K562 (cell line): ENCODE results near the gene PHF21B. TPM values are rescaled to one million over a fixed set of nuclear protein-coding genes. Genes with fewer than 3 reads are reported as not detected.

ENCODE experiments used
- ATAC-seq: fragments of 200-7000 bp; cut with Tn5 transposase; 3 replicates; pipeline ENCODE4 v1.9.1; 2020; ENCODE audit warnings: moderate library complexity
- BruUV-seq: library from RNA; stranded (reverse); fragments of 400-500 nt; replicated peaks from 2 replicates; lab custom pipeline; 2021; lab: Mats Ljungman, UMichigan
- CTCF ChIA-PET: fragments of 300-600 bp; formaldehyde crosslinking; extraction: SDS; loops from one replicate; lab custom pipeline; 2021; ENCODE audit warnings: low intra/inter-chr PET ratio; lab: Yijun Ruan, JAX
- POLR2A ChIA-PET: fragments of 300-600, 350-650 bp; sonication (Branson Sonifier 250); formaldehyde crosslinking; extraction: SDS; loops from one replicate; lab custom pipeline; 2021; ENCODE audit warnings: antibody characterized with exemption, inconsistent platforms; lab: Yijun Ruan, JAX
- DNase-seq, 4 experiments: peaks; one replicate each; pipeline versions ENCODE4 v3.0.0 to v3.0.0-alpha.2; 2011 to 2018; ENCODE audit warnings: low spot score in 3 of 4, mixed read lengths in 3 of 4; ENCODE audit errors: extremely low read depth in 1 of 4
- FAIRE-seq: peaks from 2 replicates; lab custom pipeline; 2011; peaks lifted over from hg19 to GRCh38; lab: Jason Lieb, UNC
- H2AFZ ChIP-seq: 2 replicates; pipeline ENCODE4 v1.6.0; 2011; ENCODE audit warnings: low read depth, low read length, control low read depth, inconsistent platforms
- H3K27ac ChIP-seq: fragments of 200-600 bp; 3 replicates; pipeline ENCODE4 v1.8.0; 2011; ENCODE audit warnings: low read depth, mild to moderate bottlenecking, control low read depth, inconsistent platforms, low read length, moderate library complexity, mixed read lengths; ENCODE audit errors: extremely low read depth
- H3K27me3 ChIP-seq, 2 experiments: fragments of 300-600 bp in 1 of 2; 2 replicates in 1 of 2; 3 replicates in 1 of 2; pipeline versions ENCODE4 v1.6.0 to v1.8.0; 2011; ENCODE audit warnings: inconsistent platforms in 2 of 2, low read length in 2 of 2, mild to moderate bottlenecking in 1 of 2, mixed read lengths in 1 of 2, moderate library complexity in 1 of 2; ENCODE audit not compliant: control insufficient read depth in 2 of 2, insufficient read depth in 2 of 2
- H3K36me3 ChIP-seq: fragments of 300-600 bp; 3 replicates; pipeline ENCODE4 v1.8.0; 2011; ENCODE audit warnings: mild to moderate bottlenecking, low read length, inconsistent platforms; ENCODE audit not compliant: control insufficient read depth, insufficient read depth
- H3K4me1 ChIP-seq, 2 experiments: fragments of 200-600 bp in 1 of 2; replicated peaks in 1 of 2; 2 replicates in 1 of 2; 3 replicates in 1 of 2; pipeline versions ENCODE4 v1.5.1 to v1.8.0; 2011; ENCODE audit warnings: inconsistent platforms in 2 of 2, low read length in 2 of 2, mild to moderate bottlenecking in 1 of 2, mixed read lengths in 1 of 2, moderate library complexity in 1 of 2; ENCODE audit not compliant: control insufficient read depth in 2 of 2, insufficient read depth in 2 of 2
- H3K4me2 ChIP-seq: 2 replicates; pipeline ENCODE4 v1.6.1; 2011; ENCODE audit warnings: low read length, control low read depth, inconsistent platforms, mixed read lengths; ENCODE audit not compliant: insufficient read depth
- H3K4me3 ChIP-seq: fragments of 200-600 bp; sonication (generic), shearing (Covaris generic); 2 replicates; pipeline ENCODE4 v1.5.1; 2016; ENCODE audit warnings: control low read depth, inconsistent platforms
- H3K79me2 ChIP-seq: fragments of 200-600 bp; 3 replicates; pipeline ENCODE4 v1.8.0; 2011; ENCODE audit warnings: low read length, inconsistent platforms; ENCODE audit not compliant: control insufficient read depth, insufficient read depth
- H3K9ac ChIP-seq, 2 experiments: 2 replicates each; pipeline versions ENCODE4 v1.6.0 to v1.6.1; 2011; ENCODE audit warnings: low read depth in 2 of 2, low read length in 2 of 2, control low read depth in 1 of 2, inconsistent platforms in 1 of 2, mild to moderate bottlenecking in 1 of 2, mixed read lengths in 1 of 2; ENCODE audit not compliant: insufficient read depth in 1 of 2
- H3K9me1 ChIP-seq: one replicate; pipeline ENCODE4 v1.6.0; 2011; ENCODE audit warnings: inconsistent platforms, mild to moderate bottlenecking, low read length, moderate library complexity; ENCODE audit not compliant: control insufficient read depth, insufficient read depth
- H3K9me3 ChIP-seq: replicated peaks from 2 replicates; pipeline ENCODE4 v1.5.1; 2011; ENCODE audit warnings: low read depth, low read length, inconsistent platforms; ENCODE audit not compliant: control insufficient read depth, insufficient read depth
- H4K20me1 ChIP-seq: replicated peaks from 2 replicates; pipeline ENCODE4 v1.6.1; 2011; ENCODE audit warnings: low read length, inconsistent platforms, mixed read lengths; ENCODE audit not compliant: control insufficient read depth, insufficient read depth
- ADNP ChIP-seq: fragments of 200-800 bp; sonication (Bioruptor generic); IDR thresholded peaks from 2 replicates; pipeline ENCODE4 v1.6.1; 2016; ENCODE audit warnings: missing genetic modification characterization, missing compliant biosample characterization
- CREB1 ChIP-seq, 2 experiments: sonication (generic) in 1 of 2; formaldehyde crosslinking in 1 of 2; IDR thresholded peaks; 2 replicates each; pipeline versions ENCODE4 v1.6.1 to v1.8.0; 2012 to 2022; ENCODE audit warnings: inconsistent platforms in 1 of 2, mild to moderate bottlenecking in 1 of 2, missing genetic modification reagents in 1 of 2, moderate library complexity in 1 of 2
- ETV1 ChIP-seq: fragments of 450-650 bp; conservative IDR thresholded peaks from 2 replicates; pipeline ENCODE4 v1.6.1; 2016; ENCODE audit warnings: missing genetic modification characterization, control low read depth, low read depth, missing compliant biosample characterization
- HDAC6 ChIP-seq: IDR thresholded peaks from 2 replicates; pipeline ENCODE4 v1.6.1; 2012; ENCODE audit warnings: low read depth, mild to moderate bottlenecking, control low read depth, inconsistent platforms, low read length, moderate library complexity
- JUN ChIP-seq, 2 experiments: sonication (generic) in 1 of 2; formaldehyde crosslinking in 1 of 2; IDR thresholded peaks; 2 replicates each; pipeline versions ENCODE4 v1.6.1 to v1.8.0; 2012 to 2022; ENCODE audit warnings: borderline replicate concordance in 2 of 2, mild to moderate bottlenecking in 2 of 2, improper control_type of control experiment in 1 of 2, low read depth in 1 of 2, low read length in 1 of 2, missing genetic modification reagents in 1 of 2
- NR4A1 ChIP-seq, 2 experiments: fragments of 250-450 bp in 1 of 2; fragments of 450-650 bp in 1 of 2; sonication (Bioruptor Pico) in 1 of 2; IDR thresholded peaks; 2 replicates each; pipeline versions ENCODE4 v1.4.0 to v1.6.1; 2016 to 2020; ENCODE audit warnings: mild to moderate bottlenecking in 2 of 2, missing compliant biosample characterization in 1 of 2, missing genetic modification characterization in 1 of 2, moderate library complexity in 1 of 2
- SAFB ChIP-seq: fragments of 200-400 bp; formaldehyde crosslinking; IDR thresholded peaks from 2 replicates; pipeline ENCODE4 v1.6.1; 2017; ENCODE audit warnings: low read depth, low read length, borderline replicate concordance
- SIRT6 ChIP-seq: IDR thresholded peaks from one replicate; pipeline ENCODE4 v1.6.1; 2012; ENCODE audit warnings: low read depth, mild to moderate bottlenecking, control low read depth, inconsistent platforms, low read length, moderate library complexity
- SMAD1 ChIP-seq: fragments of 150-350 bp; IDR thresholded peaks from 2 replicates; pipeline ENCODE4 v1.6.1; 2014; ENCODE audit warnings: low read length, low read depth; ENCODE audit not compliant: partially characterized antibody
- WGBS: fragments of 100-300 bp; shearing (Covaris generic); methylation state at CpG from one replicate; pipeline ENCODE4 v1.1.6; 2016; ENCODE audit warnings: low coverage, mixed read lengths; ENCODE audit not compliant: insufficient coverage; ENCODE audit errors: missing lambda C conversion rate; 5-methylcytosine and 5-hydroxymethylcytosine counted together
- in situ Hi-C: fragments of 300-500 bp; cut with MboI; formaldehyde crosslinking; loops from 4 replicates; pipeline ENCODE4 v1.15.0; 2018; ENCODE audit warnings: inconsistent platforms, mixed read lengths
- intact Hi-C: fragments of 100-400 bp; cut with micrococcal nuclease; formaldehyde crosslinking; loops from 2 replicates; pipeline ENCODE4 v1.14.2; 2022
- polyA plus RNA-seq, 8 experiments: library from polyadenylated mRNA; depleted of rRNA in 4 of 8; stranded (reverse) in 5 of 8; unstranded in 3 of 8; fragments of >200 nt; fragmentation: Nextera tagmentation in 2 of 8; fragmentation: Illumina TruSeq in 1 of 8; extraction: Ambion mirVana in 2 of 8; extraction: Trizol in 1 of 8; gene quantifications; 2 replicates each; pipeline versions ENCODE4 v1.2.1 to v1.2.3, GENCODE V29; 2011 to 2014; ENCODE audit warnings: inconsistent platforms in 1 of 8, missing spikeins in 1 of 8
- total RNA-seq, 7 experiments: library from RNA; depleted of rRNA in 6 of 7; stranded (reverse); fragments of >200 nt in 6 of 7; fragmentation: Illumina TruSeq in 2 of 7; extraction: Trizol in 2 of 7; gene quantifications; 2 replicates each; pipeline versions ENCODE4 v1.2.1 to v1.2.3, GENCODE V29; 2011 to 2021; ENCODE audit warnings: low replicate concordance in 1 of 7
- TF ChIP-seq, protein P1 (sequence below): fragments of 200-400 bp; formaldehyde crosslinking; IDR thresholded peaks from 2 replicates; pipeline ENCODE4 v1.6.1; 2017; ENCODE audit warnings: mild to moderate bottlenecking, low read depth, low read length, moderate library complexity
- TF ChIP-seq, protein P2 (sequence below), 3 experiments: IDR thresholded peaks in 2 of 3; conservative IDR thresholded peaks in 1 of 3; 2 replicates each; pipeline ENCODE4 v1.5.1; 2011 to 2012; ENCODE audit warnings: low read length in 3 of 3, mild to moderate bottlenecking in 3 of 3, control low read depth in 2 of 3, improper control_type of control experiment in 1 of 3, inconsistent platforms in 1 of 3, low read depth in 1 of 3, mixed read lengths in 1 of 3, moderate library complexity in 1 of 3; ENCODE audit not compliant: insufficient read depth in 2 of 3

Gene PHF21B
- total and polyA plus RNA-seq, 9 of the 15 experiments (the other 6 are each of a cell fraction or from before 2014, with no cell fraction given) = 0.04 TPM; not detected in 8

DNA sequence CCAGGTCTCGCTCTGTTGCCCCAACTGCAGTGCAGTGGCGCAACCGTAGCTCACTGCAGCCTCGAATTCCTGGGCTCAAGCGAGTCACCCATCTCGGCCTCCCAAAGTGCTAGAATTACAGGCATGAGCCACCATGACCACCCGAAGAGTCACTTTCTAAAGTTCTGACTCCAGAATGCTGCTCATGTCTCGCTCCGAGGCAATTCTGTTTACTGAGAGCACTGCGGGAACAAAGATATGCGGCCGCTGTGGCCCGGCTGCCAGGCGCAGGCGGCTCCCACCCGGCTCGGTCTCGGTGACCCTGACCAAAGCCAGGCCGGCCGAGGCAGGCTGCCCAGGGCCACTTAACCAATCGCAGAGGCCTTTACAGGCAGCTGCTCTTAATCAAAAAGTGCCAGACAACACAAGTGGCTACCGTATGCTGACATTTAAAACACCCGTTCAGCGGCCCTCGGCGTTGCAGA, 78.7 kb downstream of the PHF21B start:
- POLR2A ChIA-PET = interaction anchor here (0.7 kb wide), 1 partner anchor 123 kb away, joined by 3 read pairs; no protein-coding TSS in a partner anchor
- Histone ChIP-seq H3K9ac (no peak overlapping the region), H3K79me2 (no peaks in the 10 kb centered on the region), H3K27ac (no peak overlapping the region), H3K4me1 (no peaks in the 10 kb centered on the region), H3K4me3 (no peak overlapping the region), H2AFZ (no peak overlapping the region), H3K36me3 (no peaks in the 10 kb centered on the region), H4K20me1 (no peaks in the 10 kb centered on the region; the same call in 1 of the 2 replicates)
- CTCF ChIA-PET = no interaction called here
- BruUV-seq = no TSS peak
- in situ Hi-C loops = no loop called here
- FAIRE-seq = no peak
- intact Hi-C loops = no loop called here
- ATAC-seq = no peak
- 2% methylated on average over 25 of the region's 26 CpGs for WGBS
- TF ChIP-seq NR4A1 (CRISPR knock-in tag; IDR thresholded peaks at IDR 0.05) = no peak
- no peak for TF ChIP-seq NR4A1 (tag; IDR thresholded peaks at IDR 0.05)
- TF ChIP-seq SMAD1 = no peak
- TF ChIP-seq CREB1 (IDR thresholded peaks at IDR 0.05) = no peak
- TF ChIP-seq CREB1 (CRISPR knock-in tag; IDR thresholded peaks at IDR 0.05) = no peak
- no peak for TF ChIP-seq JUN (IDR thresholded peaks at IDR 0.05; ENCODE audit: borderline replicate concordance, low read depth, low read length)
- TF ChIP-seq JUN (CRISPR knock-in tag; IDR thresholded peaks at IDR 0.05; ENCODE audit: borderline replicate concordance) = no peak
- no peak for TF ChIP-seq ADNP (tag)
- TF ChIP-seq SAFB = no peak
- TF ChIP-seq HDAC6 = no peak
- TF ChIP-seq, protein P1, sequence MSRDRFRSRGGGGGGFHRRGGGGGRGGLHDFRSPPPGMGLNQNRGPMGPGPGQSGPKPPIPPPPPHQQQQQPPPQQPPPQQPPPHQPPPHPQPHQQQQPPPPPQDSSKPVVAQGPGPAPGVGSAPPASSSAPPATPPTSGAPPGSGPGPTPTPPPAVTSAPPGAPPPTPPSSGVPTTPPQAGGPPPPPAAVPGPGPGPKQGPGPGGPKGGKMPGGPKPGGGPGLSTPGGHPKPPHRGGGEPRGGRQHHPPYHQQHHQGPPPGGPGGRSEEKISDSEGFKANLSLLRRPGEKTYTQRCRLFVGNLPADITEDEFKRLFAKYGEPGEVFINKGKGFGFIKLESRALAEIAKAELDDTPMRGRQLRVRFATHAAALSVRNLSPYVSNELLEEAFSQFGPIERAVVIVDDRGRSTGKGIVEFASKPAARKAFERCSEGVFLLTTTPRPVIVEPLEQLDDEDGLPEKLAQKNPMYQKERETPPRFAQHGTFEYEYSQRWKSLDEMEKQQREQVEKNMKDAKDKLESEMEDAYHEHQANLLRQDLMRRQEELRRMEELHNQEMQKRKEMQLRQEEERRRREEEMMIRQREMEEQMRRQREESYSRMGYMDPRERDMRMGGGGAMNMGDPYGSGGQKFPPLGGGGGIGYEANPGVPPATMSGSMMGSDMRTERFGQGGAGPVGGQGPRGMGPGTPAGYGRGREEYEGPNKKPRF = no peak
- TF ChIP-seq ETV1 (tag) = no peak
- TF ChIP-seq, protein P2, sequence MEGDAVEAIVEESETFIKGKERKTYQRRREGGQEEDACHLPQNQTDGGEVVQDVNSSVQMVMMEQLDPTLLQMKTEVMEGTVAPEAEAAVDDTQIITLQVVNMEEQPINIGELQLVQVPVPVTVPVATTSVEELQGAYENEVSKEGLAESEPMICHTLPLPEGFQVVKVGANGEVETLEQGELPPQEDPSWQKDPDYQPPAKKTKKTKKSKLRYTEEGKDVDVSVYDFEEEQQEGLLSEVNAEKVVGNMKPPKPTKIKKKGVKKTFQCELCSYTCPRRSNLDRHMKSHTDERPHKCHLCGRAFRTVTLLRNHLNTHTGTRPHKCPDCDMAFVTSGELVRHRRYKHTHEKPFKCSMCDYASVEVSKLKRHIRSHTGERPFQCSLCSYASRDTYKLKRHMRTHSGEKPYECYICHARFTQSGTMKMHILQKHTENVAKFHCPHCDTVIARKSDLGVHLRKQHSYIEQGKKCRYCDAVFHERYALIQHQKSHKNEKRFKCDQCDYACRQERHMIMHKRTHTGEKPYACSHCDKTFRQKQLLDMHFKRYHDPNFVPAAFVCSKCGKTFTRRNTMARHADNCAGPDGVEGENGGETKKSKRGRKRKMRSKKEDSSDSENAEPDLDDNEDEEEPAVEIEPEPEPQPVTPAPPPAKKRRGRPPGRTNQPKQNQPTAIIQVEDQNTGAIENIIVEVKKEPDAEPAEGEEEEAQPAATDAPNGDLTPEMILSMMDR (IDR thresholded peaks at IDR 0.05 in 2 of 3, conservative IDR thresholded peaks at IDR 0.05 in 1 of 3; ENCODE audit: insufficient read depth in 2 of 3, low read depth in 1 of 3, low read length in 3 of 3) = no peak
- TF ChIP-seq SIRT6 = no peak
- TF ChIP-seq, all 486 proteins: peak for 0
- H3K4me2 ChIP-seq = no peak overlapping the region
- peaks cover 10 to 76% of the 10 kb centered on the region in 2 experiments for H3K27me3 ChIP-seq
- H3K9me1 ChIP-seq = no peaks in the 10 kb centered on the region
- no peak for DNase-seq
- no peaks in the 10 kb centered on the region for H3K9me3 ChIP-seq
